H9 (cell line): ENCODE data around the gene CDC25C. TPM values are rescaled to one million over a fixed set of nuclear protein-coding genes. Genes with fewer than 3 reads are reported as not detected.

Source experiments
- DNase-seq: peaks from one replicate; pipeline ENCODE4 v3.0.0-alpha.2; 2017
- H2AFZ ChIP-seq: one replicate; pipeline ENCODE4 v1.6.1; 2013; ENCODE audit warnings: mild to moderate bottlenecking, low read length, control low read depth, moderate library complexity
- H2AK5ac ChIP-seq: 2 replicates; pipeline ENCODE4 v1.6.1; 2013; ENCODE audit warnings: low read length, control low read depth, mixed read lengths; ENCODE audit not compliant: insufficient read length
- H2BK120ac ChIP-seq: one replicate; pipeline ENCODE4 v1.6.1; 2013; ENCODE audit warnings: low read depth, mild to moderate bottlenecking, low read length, control low read depth, inconsistent platforms; ENCODE audit not compliant: poor library complexity, severe bottlenecking
- H2BK12ac ChIP-seq: 2 replicates; pipeline ENCODE4 v1.6.1; 2013; ENCODE audit warnings: low read length, control low read depth, mixed read lengths, low read depth; ENCODE audit not compliant: insufficient read length
- H2BK15ac ChIP-seq: 2 replicates; pipeline ENCODE4 v1.6.1; 2013; ENCODE audit warnings: low read depth, low read length, control low read depth
- H2BK20ac ChIP-seq: one replicate; pipeline ENCODE4 v1.6.1; 2013; ENCODE audit warnings: low read depth, mild to moderate bottlenecking, low read length, control low read depth, inconsistent platforms; ENCODE audit not compliant: poor library complexity, severe bottlenecking
- H2BK5ac ChIP-seq: 2 replicates; pipeline ENCODE4 v1.6.1; 2013; ENCODE audit warnings: low read length, control low read depth, mixed read lengths; ENCODE audit not compliant: insufficient read length
- H3K14ac ChIP-seq: 2 replicates; pipeline ENCODE4 v1.6.1; 2013; ENCODE audit warnings: low read length, control low read depth; ENCODE audit not compliant: insufficient read depth
- H3K18ac ChIP-seq: 2 replicates; pipeline ENCODE4 v1.6.1; 2013; ENCODE audit warnings: low read depth, mild to moderate bottlenecking, mixed read lengths, low read length, control low read depth; ENCODE audit not compliant: insufficient read length
- H3K23ac ChIP-seq: 2 replicates; pipeline ENCODE4 v1.6.1; 2013; ENCODE audit warnings: low read length, control low read depth, mixed read lengths, low read depth; ENCODE audit not compliant: insufficient read length
- H3K23me2 ChIP-seq: 2 replicates; pipeline ENCODE4 v1.6.1; 2013; ENCODE audit warnings: low read depth, mild to moderate bottlenecking, mixed read lengths, low read length, control low read depth; ENCODE audit not compliant: insufficient read length, poor library complexity, severe bottlenecking
- H3K27ac ChIP-seq: 2 replicates; pipeline ENCODE4 v1.5.1; 2013; ENCODE audit warnings: low read length, control low read depth, mixed read lengths, low read depth; ENCODE audit not compliant: insufficient read length
- H3K27me3 ChIP-seq: 2 replicates; pipeline ENCODE4 v1.6.1; 2013; ENCODE audit warnings: low read length, control low read depth, inconsistent platforms; ENCODE audit not compliant: insufficient read depth
- H3K4ac ChIP-seq: 2 replicates; pipeline ENCODE4 v1.6.1; 2013; ENCODE audit warnings: low read depth, mild to moderate bottlenecking, control low read depth, inconsistent platforms, low read length, moderate library complexity
- H3K4me1 ChIP-seq: 2 replicates; pipeline ENCODE4 v1.6.1; 2013; ENCODE audit warnings: low read length, control low read depth, inconsistent platforms; ENCODE audit not compliant: insufficient read depth
- H3K4me2 ChIP-seq: 2 replicates; pipeline ENCODE4 v1.6.1; 2013; ENCODE audit warnings: low read length, control low read depth, mixed read lengths; ENCODE audit not compliant: insufficient read length, insufficient read depth
- H3K56ac ChIP-seq: 2 replicates; pipeline ENCODE4 v1.6.1; 2013; ENCODE audit warnings: low read depth, mild to moderate bottlenecking, mixed read lengths, low read length, control low read depth; ENCODE audit not compliant: insufficient read length
- H3K79me1 ChIP-seq: 2 replicates; pipeline ENCODE4 v1.6.1; 2013; ENCODE audit warnings: low read depth, mild to moderate bottlenecking, moderate library complexity, low read length, control low read depth, inconsistent platforms; ENCODE audit not compliant: insufficient read depth, poor library complexity, severe bottlenecking
- H3K79me2 ChIP-seq: 2 replicates; pipeline ENCODE4 v1.6.1; 2013; ENCODE audit warnings: low read length, control low read depth, inconsistent platforms; ENCODE audit not compliant: insufficient read depth
- H3K9ac ChIP-seq: 2 replicates; pipeline ENCODE4 v1.6.1; 2013; ENCODE audit warnings: low read length, control low read depth, mixed read lengths; ENCODE audit not compliant: insufficient read length; ENCODE audit errors: extremely low read depth
- H3K9me3 ChIP-seq: one replicate; pipeline ENCODE4 v1.6.1; 2013; ENCODE audit warnings: low read depth, low read length, inconsistent platforms; ENCODE audit not compliant: control insufficient read depth
- H3T11ph ChIP-seq: one replicate; pipeline ENCODE4 v1.6.1; 2013; ENCODE audit warnings: mild to moderate bottlenecking, low read length, control low read depth, inconsistent platforms
- H4K20me1 ChIP-seq: one replicate; pipeline ENCODE4 v1.6.1; 2013; ENCODE audit not compliant: control insufficient read depth, insufficient read length, insufficient read depth
- H4K5ac ChIP-seq: 2 replicates; pipeline ENCODE4 v1.6.1; 2013; ENCODE audit warnings: low read depth, mild to moderate bottlenecking, mixed read lengths, low read length, control low read depth; ENCODE audit not compliant: insufficient read length
- H4K8ac ChIP-seq: replicated peaks from 2 replicates; pipeline ENCODE4 v1.6.1; 2013; ENCODE audit warnings: low read length, control low read depth, mixed read lengths, low read depth; ENCODE audit not compliant: insufficient read length
- H4K91ac ChIP-seq: 2 replicates; pipeline ENCODE4 v1.6.1; 2013; ENCODE audit warnings: low read depth, mild to moderate bottlenecking, moderate library complexity, mixed read lengths, low read length, control low read depth; ENCODE audit not compliant: insufficient read length
- H3K27ac Mint-ChIP-seq, 3 experiments: 2 replicates in 2 of 3; 3 replicates in 1 of 3; pipeline ENCODE4 v1.8.0; 2020 to 2021; ENCODE audit warnings: mixed read lengths in 3 of 3, mild to moderate bottlenecking in 1 of 3, moderate library complexity in 1 of 3
- H3K27me3 Mint-ChIP-seq: 2 replicates; pipeline ENCODE4 v1.8.0; 2021; ENCODE audit warnings: low read depth, mild to moderate bottlenecking, moderate library complexity, mixed read lengths
- H3K36me3 Mint-ChIP-seq, 3 experiments: 2 replicates in 2 of 3; 3 replicates in 1 of 3; pipeline ENCODE4 v1.8.0; 2020 to 2021; ENCODE audit warnings: low read depth in 3 of 3, mixed read lengths in 3 of 3; ENCODE audit not compliant: insufficient read depth in 1 of 3
- H3K4me1 Mint-ChIP-seq, 2 experiments: 2 replicates each; pipeline ENCODE4 v1.8.0; 2020; ENCODE audit warnings: mixed read lengths in 2 of 2
- H3K4me3 Mint-ChIP-seq, 2 experiments: 2 replicates in 1 of 2; 3 replicates in 1 of 2; pipeline ENCODE4 v1.8.0; 2020 to 2021; ENCODE audit warnings: mild to moderate bottlenecking in 2 of 2, mixed read lengths in 2 of 2, moderate library complexity in 1 of 2
- H3K9me3 Mint-ChIP-seq, 2 experiments: 2 replicates in 1 of 2; 3 replicates in 1 of 2; pipeline ENCODE4 v1.8.0; 2020; ENCODE audit warnings: mild to moderate bottlenecking in 2 of 2, mixed read lengths in 2 of 2, moderate library complexity in 1 of 2
- WGBS: extraction: QIAGEN DNeasy Blood & Tissue Kit; methylation state at CpG from one replicate; pipeline ENCODE4 v1.1.7; 2013; ENCODE audit warnings: missing lambda C conversion rate, low lambda C conversion rate, mixed read lengths; ENCODE audit not compliant: insufficient read length; ENCODE audit errors: extremely low coverage; 5-methylcytosine and 5-hydroxymethylcytosine counted together
- total RNA-seq: library from RNA; stranded (reverse); gene quantifications from 2 replicates; pipeline ENCODE4 v1.2.1, GENCODE V29; 2021
- TF ChIP-seq, protein P1 (sequence below): fragments of 200-600 bp; sonication (generic); conservative IDR thresholded peaks from 3 replicates; pipeline ENCODE4 v1.8.0; 2021; ENCODE audit warnings: antibody characterized with exemption, mild to moderate bottlenecking

The CDC25C gene
- total RNA-seq, 1 experiment from 2014 or later, result 22.8 TPM

DNA sequence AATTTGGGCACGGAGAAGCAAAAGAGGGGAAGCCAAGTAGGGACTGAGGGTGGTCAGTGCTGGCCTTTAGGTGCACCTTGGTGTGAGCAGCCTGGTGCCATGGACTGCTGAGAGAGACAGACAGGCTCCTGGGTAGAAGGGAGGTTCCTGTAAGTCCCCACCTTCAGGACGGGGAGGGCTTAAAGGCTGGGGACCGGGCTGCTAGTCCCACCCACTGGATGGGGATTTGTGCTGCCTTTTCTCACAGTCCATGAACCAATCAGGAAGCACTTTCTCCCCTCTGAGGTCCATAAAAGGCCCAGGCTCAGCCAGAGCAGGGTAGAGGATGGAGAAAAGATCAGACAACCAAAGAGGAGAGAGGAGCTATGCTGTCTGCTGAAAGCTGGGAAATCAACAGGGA is 15.2 kb downstream of the CDC25C start:
- no peaks in the 10 kb centered on the region for H3K23me2 ChIP-seq
- H3K27me3 ChIP-seq, result no peaks in the 10 kb centered on the region
- WGBS, result no CpG with 5 or more reads among the region's 3 CpGs
- H2AK5ac ChIP-seq, result no peak overlapping the region
- H2BK5ac ChIP-seq, result no peak overlapping the region
- no peak overlapping the region for H3K56ac ChIP-seq
- H2BK15ac ChIP-seq, result no peak overlapping the region
- H4K20me1 ChIP-seq, result no peaks in the 10 kb centered on the region
- H3K4me1 Mint-ChIP-seq, result no peaks in the 10 kb centered on the region
- H3K9me3 ChIP-seq, result no peaks in the 10 kb centered on the region
- no peaks in the 10 kb centered on the region for H3K4me1 ChIP-seq
- H3K27me3 Mint-ChIP-seq, result no peaks in the 10 kb centered on the region
- no peaks in the 10 kb centered on the region for H3K79me1 ChIP-seq
- no peak overlapping the region for H3K4ac ChIP-seq
- H3K4me2 ChIP-seq, result no peak overlapping the region
- H3K27ac Mint-ChIP-seq, result peak overlapping the region in 2 of 3 experiments; percentile 61 to 78; a peak in 3 of 7 replicates
- H4K8ac ChIP-seq, result no peak overlapping the region
- H3K36me3 Mint-ChIP-seq, result peaks cover 9 to 52% (median 46%) of the 10 kb centered on the region in 3 experiments; a peak in 6 of 7 replicates
- TF ChIP-seq, protein P1, sequence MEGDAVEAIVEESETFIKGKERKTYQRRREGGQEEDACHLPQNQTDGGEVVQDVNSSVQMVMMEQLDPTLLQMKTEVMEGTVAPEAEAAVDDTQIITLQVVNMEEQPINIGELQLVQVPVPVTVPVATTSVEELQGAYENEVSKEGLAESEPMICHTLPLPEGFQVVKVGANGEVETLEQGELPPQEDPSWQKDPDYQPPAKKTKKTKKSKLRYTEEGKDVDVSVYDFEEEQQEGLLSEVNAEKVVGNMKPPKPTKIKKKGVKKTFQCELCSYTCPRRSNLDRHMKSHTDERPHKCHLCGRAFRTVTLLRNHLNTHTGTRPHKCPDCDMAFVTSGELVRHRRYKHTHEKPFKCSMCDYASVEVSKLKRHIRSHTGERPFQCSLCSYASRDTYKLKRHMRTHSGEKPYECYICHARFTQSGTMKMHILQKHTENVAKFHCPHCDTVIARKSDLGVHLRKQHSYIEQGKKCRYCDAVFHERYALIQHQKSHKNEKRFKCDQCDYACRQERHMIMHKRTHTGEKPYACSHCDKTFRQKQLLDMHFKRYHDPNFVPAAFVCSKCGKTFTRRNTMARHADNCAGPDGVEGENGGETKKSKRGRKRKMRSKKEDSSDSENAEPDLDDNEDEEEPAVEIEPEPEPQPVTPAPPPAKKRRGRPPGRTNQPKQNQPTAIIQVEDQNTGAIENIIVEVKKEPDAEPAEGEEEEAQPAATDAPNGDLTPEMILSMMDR, result no peak
- H3K9me3 Mint-ChIP-seq, result no peaks in the 10 kb centered on the region
- no peak overlapping the region for H4K91ac ChIP-seq
- H3K79me2 ChIP-seq, result no peaks in the 10 kb centered on the region
- no peak overlapping the region for H3K14ac ChIP-seq
- no peak overlapping the region for H3K9ac ChIP-seq
- no peak overlapping the region for H4K5ac ChIP-seq
- no peak overlapping the region for H2AFZ ChIP-seq
- H3T11ph ChIP-seq, result no peak overlapping the region
- no peak overlapping the region for H2BK120ac ChIP-seq
- H3K23ac ChIP-seq, result no peak overlapping the region
- H3K18ac ChIP-seq, result no peak overlapping the region
- H2BK12ac ChIP-seq, result no peak overlapping the region
- DNase-seq, result peak; percentile 49
- no peak overlapping the region for H2BK20ac ChIP-seq
- H3K27ac ChIP-seq, result no peak overlapping the region
- no peak overlapping the region for H3K4me3 Mint-ChIP-seq
